ENCODE measurements around the gene CSGALNACT2.
"Not testable (repeated sequence)": the region's sequence is repeated elsewhere in the genome, so short reads cannot be mapped to it uniquely, and the experiment has no call there.

The CSGALNACT2 gene, protein sequence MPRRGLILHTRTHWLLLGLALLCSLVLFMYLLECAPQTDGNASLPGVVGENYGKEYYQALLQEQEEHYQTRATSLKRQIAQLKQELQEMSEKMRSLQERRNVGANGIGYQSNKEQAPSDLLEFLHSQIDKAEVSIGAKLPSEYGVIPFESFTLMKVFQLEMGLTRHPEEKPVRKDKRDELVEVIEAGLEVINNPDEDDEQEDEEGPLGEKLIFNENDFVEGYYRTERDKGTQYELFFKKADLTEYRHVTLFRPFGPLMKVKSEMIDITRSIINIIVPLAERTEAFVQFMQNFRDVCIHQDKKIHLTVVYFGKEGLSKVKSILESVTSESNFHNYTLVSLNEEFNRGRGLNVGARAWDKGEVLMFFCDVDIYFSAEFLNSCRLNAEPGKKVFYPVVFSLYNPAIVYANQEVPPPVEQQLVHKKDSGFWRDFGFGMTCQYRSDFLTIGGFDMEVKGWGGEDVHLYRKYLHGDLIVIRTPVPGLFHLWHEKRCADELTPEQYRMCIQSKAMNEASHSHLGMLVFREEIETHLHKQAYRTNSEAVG

DNA sequence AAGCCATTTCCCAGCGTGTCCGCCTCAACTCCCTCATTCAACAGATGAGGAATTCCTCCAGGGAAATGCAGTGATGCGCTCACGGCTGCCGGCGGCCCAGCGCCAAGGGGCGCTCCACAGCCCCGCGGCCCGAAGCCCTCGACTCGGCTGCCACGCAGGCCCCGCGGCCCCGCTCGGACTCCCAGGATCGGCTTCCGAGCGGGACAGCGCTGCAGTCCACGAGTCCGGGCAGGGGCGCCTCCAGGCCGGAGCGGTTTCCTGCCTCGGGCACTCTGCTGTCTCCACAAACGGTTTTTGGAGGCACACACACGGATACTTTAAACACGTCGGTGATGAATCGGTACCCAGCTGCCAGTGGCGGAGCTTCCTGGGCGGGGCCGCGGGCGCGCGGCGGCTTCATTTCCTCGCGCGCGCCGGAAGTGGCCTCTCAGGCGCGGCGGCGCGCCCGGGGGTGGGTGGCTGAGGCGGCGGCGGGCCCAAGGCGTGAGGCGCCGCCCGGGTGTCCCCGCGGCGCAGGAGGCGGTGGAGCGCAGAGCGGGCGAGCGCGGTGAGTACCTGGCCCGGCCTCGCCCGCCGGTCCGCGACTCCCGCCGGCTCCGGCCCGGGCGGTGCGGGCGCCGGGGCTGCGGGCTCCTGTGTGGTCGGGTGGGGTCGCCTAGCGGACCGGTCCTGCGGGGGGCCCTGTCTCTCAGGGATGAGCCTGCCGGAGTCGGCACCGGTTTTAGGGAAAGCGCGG lies at the start of gene CSGALNACT2:
Gene CSGALNACT2 (plus strand): TSS at position 425 of the 736 bp plus-strand sequence. CDS start 16,705 bp downstream, outside the sequence.
- DNase-seq = peak; percentile 82

DNA sequence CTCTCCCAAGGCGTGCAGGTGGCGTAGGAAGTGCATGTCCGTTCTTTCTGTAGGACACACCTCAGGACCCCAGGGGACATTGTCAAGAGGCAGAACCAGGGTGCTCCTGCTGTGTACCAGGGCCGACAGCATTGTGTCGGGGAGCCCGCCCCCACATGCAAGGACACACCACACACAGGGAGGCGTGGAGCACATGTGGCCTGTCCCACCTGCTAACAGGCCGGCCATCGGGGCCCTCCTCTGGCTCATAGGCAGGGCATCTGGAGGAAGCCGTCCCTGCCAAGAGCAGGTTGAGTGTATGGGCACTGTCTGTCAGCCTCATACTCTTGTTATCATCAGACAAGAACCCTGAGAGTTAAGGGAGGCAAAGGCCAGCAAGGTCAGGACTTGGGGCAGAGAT lies 48.7 kb upstream of the CSGALNACT2 start:
- DNase-seq = no peak

DNA sequence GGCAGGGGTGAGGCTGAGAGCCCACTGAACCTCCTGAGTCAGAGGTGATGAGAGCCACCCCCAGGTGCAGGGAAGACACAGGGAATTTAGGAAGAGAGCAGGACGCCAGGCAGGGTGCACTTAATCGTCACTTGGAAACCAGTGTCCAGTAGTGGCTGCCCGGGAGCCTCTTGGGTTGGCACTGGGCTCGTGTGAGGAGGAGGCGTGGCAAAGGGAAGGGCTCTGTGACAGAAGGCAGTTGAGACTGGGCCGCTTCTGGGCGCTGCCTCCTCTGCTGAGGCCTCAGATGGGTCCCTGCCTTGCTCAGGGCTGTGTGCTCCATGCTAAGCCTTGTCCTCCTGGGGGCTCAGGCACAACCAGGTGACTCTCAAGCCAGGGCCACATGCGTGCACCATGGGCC lies 48.1 kb upstream of the CSGALNACT2 start:
- no peak for DNase-seq

DNA sequence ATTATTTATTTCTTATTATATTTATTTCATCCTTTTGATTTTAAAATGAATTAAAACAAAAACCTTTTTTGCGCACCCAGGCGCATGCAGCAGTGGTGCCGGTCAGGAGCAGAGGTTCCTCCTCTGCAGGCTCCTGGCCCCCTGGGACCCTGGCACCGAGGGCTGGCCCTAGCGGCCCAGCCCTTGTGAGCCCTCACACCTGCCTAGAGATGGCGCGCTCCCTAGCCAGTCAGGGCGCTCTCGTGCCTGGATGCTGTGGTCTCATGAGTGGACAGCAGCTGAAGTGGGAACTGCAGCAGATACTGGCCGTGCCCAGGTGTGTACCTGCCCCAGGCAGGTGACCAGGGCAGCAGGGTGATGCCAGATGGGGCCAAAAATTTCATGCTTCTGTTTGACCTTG lies 47.6 kb upstream of the CSGALNACT2 start:
- no peak for DNase-seq

DNA sequence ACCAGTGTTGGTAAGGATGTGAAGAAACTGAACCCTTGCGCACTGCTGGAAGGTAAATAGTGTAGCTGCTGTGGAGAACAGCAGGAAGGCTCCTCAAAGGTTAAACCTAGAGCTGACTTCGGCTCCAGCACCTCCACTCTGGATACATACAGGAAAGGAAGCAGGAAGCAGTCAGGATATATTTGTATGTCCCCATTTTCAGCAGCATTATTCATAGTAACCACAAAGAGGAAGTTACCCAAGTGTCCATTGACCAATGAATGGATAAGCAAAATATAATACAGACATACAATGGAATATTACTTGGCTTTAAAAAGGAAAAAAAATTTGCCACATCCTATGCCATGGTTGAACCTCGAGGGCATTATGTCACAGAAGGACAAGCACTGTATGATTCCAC lies 46.4 kb upstream of the CSGALNACT2 start:
- DNase-seq = peak; percentile 55

DNA sequence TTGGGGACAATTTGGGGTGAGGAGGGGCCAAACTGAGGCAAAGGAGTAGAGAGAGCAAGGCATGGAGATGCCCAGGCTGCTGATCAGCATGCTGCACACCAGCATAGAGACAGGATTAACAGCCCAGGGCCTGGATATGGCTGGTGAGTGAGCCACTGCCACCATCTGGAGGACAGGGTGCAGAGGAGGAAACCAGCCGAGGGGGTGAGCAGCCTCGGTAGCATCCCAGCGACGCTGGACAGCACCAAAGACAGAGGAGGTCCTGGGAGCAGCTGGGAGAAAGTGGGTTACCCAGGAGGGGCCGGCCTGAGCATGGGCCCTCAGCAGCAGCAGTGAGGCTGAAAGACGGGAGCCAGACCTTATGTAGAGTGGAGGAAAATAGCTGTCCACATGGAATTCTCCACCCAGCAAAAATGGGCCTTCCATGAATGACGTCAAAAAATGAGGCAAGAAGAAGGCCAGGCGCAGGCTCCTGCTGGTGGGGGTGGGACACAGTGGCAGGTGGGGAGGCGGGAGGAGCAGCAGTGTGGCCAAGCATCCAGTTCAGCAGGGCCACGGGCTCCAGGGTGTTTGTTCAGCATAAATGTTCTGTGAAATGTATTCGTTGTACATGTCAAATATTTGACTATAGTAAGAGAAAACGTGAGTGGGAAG lies 44.7 kb upstream of the CSGALNACT2 start:
- DNase-seq = peak; percentile 44

DNA sequence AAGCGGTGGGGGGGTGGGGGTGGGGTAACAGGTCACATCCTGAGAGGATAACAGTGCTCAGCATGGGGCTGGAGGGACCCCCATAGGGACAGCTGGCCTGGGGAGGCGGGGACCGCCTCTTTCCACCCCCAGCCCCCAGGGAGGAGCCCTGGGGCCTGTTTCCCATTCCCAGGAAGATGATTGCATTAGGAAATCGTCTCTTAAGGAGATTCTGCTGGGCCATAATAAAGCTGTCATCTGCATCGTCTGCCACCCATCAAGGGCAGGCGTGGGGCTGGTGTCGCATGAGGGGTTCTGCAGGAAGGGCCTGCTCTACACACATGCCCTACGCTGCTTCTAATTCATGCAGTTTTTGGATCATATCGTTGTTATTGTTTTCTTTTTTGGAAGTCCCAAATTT lies 44.2 kb upstream of the CSGALNACT2 start:
- no peak for DNase-seq

DNA sequence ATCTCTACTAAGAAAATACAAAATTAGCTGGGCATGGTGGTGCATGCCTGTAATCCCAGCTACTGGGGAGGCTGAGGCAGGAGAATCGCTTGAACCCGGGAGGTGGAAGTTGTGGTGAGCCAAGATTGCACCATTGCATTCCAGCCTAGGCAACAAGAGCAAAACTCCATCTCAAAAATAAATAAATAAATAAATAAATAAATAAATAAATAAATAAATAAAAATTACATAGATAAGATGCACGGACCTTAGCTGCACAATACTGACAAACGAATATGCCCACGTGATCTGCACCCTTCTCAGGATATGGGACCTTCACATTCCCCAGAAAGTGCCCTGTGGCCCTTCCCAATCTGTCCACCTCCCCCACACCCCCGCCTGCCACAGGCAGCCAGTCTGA lies 38.9 kb upstream of the CSGALNACT2 start:
- not testable (repeated sequence) for DNase-seq

DNA sequence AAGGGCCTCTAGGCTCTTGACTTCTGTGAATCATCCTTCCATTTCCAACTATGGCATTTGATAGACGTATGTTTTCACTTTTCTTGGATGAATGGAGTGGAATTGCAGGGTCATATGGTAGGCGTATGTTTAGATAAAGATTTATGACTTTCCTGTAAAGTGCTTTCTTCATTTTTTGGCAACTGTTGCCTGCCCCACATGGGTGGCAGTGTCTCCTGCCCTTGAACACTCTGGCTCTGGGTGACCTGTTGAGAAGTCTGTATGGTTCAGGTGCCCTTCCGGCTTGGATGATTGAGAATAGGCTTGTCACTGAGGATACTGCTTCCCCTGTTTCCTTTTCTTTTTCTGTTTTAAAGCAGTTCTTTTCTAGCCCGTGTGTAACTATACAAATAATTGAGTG lies 38.3 kb upstream of the CSGALNACT2 start:
- DNase-seq = no peak

DNA sequence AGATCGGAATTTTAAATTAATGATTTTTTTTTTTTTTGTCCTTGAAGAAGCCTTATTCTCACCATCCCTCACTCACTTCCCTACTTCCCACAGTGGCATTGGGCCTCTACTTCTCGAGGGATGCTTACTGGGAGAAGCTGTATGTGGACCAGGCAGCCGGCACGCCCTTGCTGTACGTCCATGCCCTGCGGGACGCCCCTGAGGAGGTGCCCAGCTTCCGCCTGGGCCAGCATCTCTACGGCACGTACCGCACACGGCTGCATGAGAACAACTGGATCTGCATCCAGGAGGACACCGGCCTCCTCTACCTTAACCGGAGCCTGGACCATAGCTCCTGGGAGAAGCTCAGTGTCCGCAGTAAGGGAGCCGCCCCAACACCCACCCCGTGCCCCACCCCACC lies 37.9 kb upstream of the CSGALNACT2 start:
- DNase-seq = no peak

DNA sequence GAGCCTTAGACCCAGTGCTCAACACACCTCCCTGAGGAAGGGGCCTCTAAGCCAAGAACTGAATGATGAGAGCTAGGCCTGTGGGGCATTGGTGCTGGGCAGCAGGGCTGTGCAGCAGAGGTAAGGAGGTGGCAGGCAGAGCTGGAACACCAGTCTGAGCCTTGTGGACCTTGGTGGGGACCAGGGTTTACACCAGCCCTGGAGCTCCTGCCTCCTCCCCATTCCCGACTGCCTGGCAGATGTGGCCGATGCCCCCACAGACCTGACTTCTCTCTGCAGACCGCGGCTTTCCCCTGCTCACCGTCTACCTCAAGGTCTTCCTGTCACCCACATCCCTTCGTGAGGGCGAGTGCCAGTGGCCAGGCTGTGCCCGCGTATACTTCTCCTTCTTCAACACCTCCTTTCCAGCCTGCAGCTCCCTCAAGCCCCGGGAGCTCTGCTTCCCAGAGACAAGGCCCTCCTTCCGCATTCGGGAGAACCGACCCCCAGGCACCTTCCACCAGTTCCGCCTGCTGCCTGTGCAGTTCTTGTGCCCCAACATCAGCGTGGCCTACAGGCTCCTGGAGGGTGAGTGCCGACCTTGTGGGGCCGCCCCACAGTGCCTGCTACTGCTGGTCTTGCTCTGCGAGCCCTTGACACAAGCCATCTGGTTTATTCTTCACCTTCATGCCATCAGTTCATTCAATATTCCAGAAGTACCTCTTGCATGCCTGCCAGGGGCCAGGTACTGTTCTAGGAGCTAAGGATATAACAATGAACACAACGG lies 36.0 kb upstream of the CSGALNACT2 start:
- DNase-seq = no peak

DNA sequence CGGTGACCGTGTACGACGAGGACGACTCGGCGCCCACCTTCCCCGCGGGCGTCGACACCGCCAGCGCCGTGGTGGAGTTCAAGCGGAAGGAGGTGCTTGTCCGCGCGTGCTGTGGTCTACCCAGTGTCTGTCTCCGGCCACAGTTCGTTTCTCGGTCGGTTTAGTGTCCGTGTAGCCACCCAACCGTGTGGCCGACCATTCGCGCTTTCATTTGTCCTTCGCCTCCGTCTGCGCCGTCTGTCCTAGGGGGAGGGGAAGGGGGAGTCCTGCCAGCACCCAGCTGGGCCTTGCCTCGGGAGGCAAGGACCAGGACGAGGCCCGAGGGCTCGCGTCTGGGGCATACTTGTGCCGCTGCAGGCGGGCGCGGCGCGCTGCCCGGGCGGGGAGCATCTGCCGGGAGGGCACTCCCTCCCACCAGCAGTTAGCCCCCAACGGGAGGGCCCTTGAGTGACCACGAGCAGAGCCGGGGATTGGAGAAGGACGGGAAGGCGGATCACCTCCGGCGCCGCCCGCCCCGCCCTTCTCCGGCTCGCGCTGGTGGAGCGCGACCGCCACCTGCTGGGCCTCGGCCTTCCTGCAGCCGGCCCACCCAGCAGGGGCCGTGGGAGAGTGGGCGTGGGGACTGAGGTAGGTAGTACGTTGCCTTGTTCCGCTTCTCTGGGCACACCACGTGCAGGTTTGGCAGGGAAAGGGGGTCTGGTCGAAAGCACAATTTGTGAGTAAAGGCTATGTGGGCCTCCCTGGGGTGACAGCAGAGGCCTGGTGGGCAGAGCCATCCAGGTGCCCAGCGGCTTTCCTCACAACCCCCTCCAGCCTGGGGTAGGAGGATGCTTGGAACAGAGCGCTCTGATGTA lies 32.9 kb upstream of the CSGALNACT2 start:
- peak; percentile 75 for DNase-seq

DNA sequence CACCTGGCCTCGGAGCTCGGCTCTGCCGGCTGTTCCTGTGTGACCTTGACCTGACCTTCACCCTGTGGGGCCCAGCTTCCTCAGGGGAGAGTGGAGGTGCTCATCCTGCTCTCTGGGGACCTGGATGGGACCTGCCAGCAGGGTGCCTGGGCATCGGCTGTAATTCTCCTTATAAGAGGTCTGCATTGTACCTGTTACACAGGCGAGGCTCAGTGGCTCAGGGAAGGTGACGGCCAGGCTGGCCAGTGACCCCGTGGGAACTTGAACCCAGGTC lies 32.4 kb upstream of the CSGALNACT2 start:
- DNase-seq = no peak

DNA sequence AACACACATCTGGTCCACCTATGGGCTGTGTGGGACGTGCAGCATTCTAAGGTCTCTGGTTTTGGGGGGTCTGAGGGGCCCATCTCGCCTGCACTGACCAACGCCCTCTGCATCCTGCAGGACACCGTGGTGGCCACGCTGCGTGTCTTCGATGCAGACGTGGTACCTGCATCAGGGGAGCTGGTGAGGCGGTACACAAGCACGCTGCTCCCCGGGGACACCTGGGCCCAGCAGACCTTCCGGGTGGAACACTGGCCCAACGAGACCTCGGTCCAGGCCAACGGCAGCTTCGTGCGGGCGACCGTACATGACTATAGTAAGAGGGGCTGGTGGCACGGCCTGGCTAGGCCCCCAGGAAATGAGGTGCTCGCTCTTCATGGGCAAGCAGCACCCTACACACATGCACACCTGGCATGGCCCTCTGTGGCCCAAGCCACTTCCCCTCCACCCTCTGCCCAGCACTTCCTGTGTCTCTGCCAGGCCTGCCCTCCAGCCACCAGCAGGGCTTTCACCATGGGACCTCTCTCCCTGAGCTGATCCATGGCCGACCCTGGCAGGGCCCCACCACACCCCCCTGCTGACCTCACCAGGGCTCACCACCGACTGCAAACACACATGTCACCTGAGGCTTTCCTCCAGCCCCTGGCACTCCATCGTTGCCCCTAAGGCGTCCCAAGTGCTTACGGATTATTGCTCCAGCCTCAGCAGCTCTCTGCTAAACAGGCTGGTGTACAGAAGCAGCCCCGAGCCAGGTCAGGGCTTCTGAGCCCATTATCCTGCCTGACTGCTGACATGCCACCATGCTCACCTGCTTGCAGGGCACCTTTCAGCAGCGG lies 31.8 kb upstream of the CSGALNACT2 start:
- no peak for DNase-seq

DNA sequence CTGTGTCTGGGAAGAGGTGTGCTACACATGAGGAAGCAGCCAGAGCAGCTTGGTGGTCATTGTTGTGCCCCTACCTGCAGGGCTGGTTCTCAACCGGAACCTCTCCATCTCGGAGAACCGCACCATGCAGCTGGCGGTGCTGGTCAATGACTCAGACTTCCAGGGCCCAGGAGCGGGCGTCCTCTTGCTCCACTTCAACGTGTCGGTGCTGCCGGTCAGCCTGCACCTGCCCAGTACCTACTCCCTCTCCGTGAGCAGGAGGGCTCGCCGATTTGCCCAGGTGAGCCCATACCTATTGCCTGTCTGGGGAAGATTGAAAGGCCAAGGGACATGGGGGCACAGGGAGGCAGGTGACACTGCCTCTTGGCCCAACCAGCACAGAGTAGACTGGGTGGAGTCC lies 29.3 kb upstream of the CSGALNACT2 start:
- no peak for DNase-seq

DNA sequence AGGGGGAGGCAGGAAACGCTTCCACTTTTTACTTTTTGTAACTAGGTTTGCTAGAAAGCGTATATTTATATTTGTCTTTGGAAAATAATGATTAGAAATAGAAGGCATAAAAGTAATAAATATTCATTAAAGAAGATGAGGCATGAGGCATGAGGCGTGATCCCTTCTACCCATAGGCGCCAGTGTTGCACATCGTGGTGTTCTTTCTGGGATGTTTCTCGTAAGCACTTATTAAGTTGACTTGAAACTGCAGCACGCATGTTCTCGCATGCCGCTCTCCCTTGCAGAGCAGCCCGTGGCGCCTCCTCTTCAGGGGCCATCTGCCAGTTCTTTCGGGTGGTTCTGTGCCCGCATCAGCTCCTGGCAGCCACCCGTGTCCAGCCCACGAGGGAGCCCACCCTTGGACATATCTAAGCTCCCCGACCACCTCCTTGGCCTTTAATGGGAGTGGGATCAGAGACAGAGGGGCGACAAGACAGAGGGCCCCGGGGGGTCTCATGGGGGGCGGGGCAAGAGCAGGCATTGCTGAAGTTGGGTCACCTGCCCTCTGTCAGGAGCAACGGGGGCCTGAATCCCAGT lies 28.5 kb upstream of the CSGALNACT2 start:
- no peak for DNase-seq

DNA sequence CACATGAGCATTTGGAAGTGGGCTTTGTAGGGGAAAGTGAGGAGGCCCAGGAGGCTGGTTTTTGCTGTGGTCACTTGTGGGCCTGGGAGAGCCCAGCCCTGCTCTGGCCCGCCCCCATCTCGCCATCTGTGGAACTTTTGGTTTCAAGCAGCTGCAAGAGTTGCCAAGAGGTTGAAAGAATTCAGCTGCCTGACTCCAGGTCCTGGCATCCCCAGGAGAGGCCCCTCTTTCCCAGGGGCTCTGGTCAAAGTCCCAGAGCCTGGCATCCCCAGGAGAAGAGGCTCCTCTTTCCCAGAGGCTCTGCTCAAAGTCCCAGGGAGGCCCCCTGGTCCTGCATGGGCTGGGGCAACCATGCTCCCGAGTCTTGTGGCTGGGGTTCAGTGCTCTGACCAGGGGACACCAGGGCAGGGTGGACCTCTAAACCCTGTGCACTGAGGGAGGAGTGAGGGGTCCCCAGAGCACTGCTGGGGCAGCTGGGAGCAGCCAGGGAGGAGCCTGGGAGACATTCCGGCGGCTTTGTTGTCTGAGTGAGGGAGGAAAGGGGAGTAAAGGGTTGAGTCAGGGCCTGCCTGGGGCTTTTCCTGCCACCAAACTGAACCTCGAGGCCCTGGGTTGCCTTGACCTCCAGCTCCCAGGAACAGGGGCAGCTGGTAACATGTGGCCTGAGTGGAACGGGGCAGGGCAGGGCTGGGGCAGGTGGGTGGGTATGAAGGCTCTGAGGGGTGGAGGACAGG lies 27.7 kb upstream of the CSGALNACT2 start:
- peak; percentile 16 for DNase-seq

DNA sequence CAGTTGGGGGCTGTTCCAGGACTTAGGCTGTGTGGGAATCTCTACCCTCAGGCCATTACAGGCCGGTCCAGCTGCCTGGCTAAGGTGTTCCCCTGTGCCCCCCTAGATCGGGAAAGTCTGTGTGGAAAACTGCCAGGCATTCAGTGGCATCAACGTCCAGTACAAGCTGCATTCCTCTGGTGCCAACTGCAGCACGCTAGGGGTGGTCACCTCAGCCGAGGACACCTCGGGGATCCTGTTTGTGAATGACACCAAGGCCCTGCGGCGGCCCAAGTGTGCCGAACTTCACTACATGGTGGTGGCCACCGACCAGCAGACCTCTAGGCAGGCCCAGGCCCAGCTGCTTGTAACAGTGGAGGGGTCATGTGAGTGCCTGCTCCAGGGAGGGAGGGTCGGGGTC lies 27.1 kb upstream of the CSGALNACT2 start:
- no peak for DNase-seq

DNA sequence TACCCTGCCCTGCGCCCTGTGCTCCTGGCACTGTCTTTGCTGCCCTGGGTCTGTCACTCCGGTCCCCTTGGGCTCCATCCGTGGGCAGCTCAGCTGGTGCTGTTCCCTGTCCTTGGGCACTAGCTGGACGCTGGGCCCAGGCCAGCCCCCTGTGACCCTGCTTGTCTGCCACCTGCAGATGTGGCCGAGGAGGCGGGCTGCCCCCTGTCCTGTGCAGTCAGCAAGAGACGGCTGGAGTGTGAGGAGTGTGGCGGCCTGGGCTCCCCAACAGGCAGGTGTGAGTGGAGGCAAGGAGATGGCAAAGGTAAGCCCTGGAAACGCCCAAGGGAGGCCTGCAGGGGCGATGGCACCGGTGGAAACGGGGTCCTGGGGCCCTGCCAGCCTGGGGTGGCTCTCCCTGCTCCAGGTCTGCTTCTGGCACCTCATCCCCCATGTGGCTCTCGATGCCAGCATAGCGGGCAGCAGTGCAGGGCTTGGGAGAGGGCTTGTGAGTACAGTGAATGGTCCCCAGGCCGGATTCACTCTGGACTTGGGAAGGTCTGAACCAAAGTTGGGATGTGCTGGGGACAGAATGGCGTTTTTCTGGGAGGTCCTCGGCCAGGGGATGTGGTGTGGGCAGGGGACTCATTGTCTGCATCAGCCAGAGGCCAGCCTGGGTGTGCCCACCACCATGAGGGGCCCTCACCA lies 26.2 kb upstream of the CSGALNACT2 start:
- no peak for DNase-seq

All from OCI-M1 (cell line).